Measurements from ENCODE around the gene SLC16A11. TPM values are rescaled to one million over a fixed set of nuclear protein-coding genes. Genes with fewer than 3 reads are reported as not detected.

Gene SLC16A11
- total RNA-seq, 1 donor from 2014 or later: not detected

DNA sequence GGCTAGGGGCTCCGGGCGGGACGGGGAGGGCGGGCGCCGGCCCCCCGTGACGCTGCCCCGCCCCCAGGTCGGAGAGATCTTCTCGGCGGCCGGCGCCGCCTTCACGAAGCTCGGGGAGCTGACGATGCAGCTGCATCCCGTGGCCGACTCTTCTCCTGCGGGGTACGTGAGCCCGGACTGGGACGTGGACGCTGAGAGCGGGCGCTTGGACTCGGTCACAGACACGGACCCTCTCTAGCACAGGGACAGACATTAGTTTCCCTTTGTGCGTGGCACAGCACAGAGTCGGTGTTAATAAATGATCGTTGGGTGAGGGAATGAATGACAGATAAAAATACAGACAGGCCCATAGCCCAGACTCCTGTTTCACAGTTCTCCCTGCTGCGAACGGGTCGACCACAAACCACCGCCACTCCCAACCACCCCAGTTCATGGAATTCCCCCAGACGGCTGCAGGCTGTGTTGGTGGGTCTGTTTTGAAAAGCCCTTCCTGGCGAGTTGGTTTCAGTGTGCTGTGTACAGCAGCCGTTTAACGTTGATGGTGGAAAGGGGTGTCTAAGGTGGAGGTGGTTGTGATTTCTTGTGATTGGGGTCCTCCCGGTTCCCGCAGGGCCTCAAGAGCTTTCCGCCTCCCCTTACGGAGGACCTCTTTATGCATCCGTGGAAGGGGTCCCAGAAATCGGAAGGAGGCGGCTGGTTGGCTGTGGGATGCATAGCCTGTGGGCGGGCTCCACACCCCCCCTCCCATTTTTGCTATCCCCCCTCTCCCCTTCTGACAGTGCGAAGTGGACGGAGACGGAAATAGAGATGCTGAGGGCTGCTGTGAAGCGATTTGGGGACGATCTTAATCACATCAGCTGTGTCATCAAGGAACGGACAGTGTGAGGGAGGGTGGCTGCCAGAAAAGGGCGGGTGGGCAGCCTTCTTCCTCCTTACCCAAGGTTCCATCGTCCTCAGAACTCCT lies 28.6 kb downstream of the SLC16A11 start:
- H3K4me1 Mint-ChIP-seq (ENCODE audit: low read depth, unreplicated experiment): peaks cover 32% of the 10 kb centered on the region
- peaks cover 38% of the 10 kb centered on the region for H3K4me1 ChIP-seq (ENCODE audit: insufficient read depth, low read length)
- peak overlapping the region; percentile 89 for H3K4me2 ChIP-seq (ENCODE audit: low read length)
- H3K4me3 Mint-ChIP-seq (ENCODE audit: unreplicated experiment): peak overlapping the region; percentile 89
- no peak for FAIRE-seq
- peak overlapping the region; percentile 94 for H3K9ac ChIP-seq (ENCODE audit: low read length)
- peak overlapping the region; percentile 96 for H3K27ac Mint-ChIP-seq (ENCODE audit: unreplicated experiment)
- H3K27me3 Mint-ChIP-seq (ENCODE audit: low read depth, unreplicated experiment): no peaks in the 10 kb centered on the region
- no peaks in the 10 kb centered on the region for H3K9me3 ChIP-seq (ENCODE audit: insufficient read depth, low read depth, low read length)
- H2AFZ ChIP-seq (ENCODE audit: low read depth, low read length): peak overlapping the region; percentile 72
- H3K27me3 ChIP-seq (ENCODE audit: insufficient read depth, low read length): no peaks in the 10 kb centered on the region
- H3K4me3 ChIP-seq (ENCODE audit: insufficient read depth, low read depth, low read length): peak overlapping the region; percentile 70
- no peaks in the 10 kb centered on the region for H3K36me3 ChIP-seq (ENCODE audit: insufficient read depth, low read length)
- peaks cover 37% of the 10 kb centered on the region for H3K79me2 ChIP-seq (ENCODE audit: insufficient read depth, low read length)
- H3K9me3 Mint-ChIP-seq (ENCODE audit: unreplicated experiment): no peaks in the 10 kb centered on the region
- H3K36me3 Mint-ChIP-seq (ENCODE audit: low read depth, unreplicated experiment): peaks cover 4% of the 10 kb centered on the region
- no peak for TF ChIP-seq EZH2 (IDR thresholded peaks at IDR 0.05; ENCODE audit: insufficient read depth, low read length)
- TF ChIP-seq, protein P1, sequence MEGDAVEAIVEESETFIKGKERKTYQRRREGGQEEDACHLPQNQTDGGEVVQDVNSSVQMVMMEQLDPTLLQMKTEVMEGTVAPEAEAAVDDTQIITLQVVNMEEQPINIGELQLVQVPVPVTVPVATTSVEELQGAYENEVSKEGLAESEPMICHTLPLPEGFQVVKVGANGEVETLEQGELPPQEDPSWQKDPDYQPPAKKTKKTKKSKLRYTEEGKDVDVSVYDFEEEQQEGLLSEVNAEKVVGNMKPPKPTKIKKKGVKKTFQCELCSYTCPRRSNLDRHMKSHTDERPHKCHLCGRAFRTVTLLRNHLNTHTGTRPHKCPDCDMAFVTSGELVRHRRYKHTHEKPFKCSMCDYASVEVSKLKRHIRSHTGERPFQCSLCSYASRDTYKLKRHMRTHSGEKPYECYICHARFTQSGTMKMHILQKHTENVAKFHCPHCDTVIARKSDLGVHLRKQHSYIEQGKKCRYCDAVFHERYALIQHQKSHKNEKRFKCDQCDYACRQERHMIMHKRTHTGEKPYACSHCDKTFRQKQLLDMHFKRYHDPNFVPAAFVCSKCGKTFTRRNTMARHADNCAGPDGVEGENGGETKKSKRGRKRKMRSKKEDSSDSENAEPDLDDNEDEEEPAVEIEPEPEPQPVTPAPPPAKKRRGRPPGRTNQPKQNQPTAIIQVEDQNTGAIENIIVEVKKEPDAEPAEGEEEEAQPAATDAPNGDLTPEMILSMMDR (IDR thresholded peaks at IDR 0.05; ENCODE audit: insufficient read depth, low read depth, low read length): no peak
- H3K27ac ChIP-seq (ENCODE audit: low read depth, low read length): peak overlapping the region; percentile 99
- H4K20me1 ChIP-seq (ENCODE audit: insufficient read depth, low read length): peaks cover 9% of the 10 kb centered on the region
- peak; percentile 61 for DNase-seq (ENCODE audit: low read depth)

DNA sequence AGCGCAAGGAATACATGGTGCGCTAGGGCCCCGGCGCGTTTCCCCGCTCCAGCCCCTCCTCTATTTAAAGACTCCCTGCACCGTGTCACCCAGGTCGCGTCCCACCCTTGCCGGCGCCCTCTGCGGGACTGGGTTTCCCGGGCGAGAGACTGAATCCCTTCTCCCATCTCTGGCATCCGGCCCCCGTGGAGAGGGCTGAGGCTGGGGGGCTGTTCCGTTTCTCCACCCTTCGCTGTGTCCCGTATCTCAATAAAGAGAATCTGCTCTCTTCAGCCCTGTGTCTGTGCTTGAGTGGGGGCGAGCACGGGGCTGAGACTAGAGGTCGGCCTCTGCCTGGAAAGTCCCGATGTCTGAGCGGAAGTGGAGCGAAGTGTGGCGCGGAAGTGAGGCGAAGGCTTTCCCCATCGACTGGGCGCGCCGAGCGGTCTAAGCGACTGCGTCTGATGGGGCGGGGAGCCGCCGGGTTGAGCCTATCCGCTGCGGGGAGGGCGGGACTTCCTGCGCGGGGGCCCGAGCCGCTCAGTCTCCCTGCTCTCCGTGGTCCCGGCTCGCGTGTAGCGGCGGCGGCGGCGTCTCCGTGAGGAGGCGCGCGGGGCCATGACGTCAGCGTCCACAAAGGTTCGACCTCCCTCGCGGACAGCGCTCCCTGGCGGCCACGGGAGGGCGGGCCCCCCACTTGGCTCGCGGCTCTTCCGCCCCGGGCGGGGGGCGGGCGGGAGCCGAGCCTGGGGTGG lies 29.5 kb downstream of the SLC16A11 start:
- TF ChIP-seq, protein P1 (IDR thresholded peaks at IDR 0.05; ENCODE audit: insufficient read depth, low read depth, low read length): no peak
- TF ChIP-seq EZH2 (IDR thresholded peaks at IDR 0.05; ENCODE audit: insufficient read depth, low read length): no peak
- H3K36me3 ChIP-seq (ENCODE audit: insufficient read depth, low read length): no peaks in the 10 kb centered on the region
- no peaks in the 10 kb centered on the region for H3K9me3 ChIP-seq (ENCODE audit: insufficient read depth, low read depth, low read length)
- Mint-ChIP-seq H3K27ac (ENCODE audit: unreplicated experiment) (peak overlapping the region; percentile 100), H3K4me3 (ENCODE audit: unreplicated experiment) (peak overlapping the region; percentile 98), H3K27me3 (ENCODE audit: low read depth, unreplicated experiment) (no peaks in the 10 kb centered on the region), H3K9me3 (ENCODE audit: unreplicated experiment) (no peaks in the 10 kb centered on the region), H3K36me3 (ENCODE audit: low read depth, unreplicated experiment) (peaks cover 4% of the 10 kb centered on the region), H3K4me1 (ENCODE audit: low read depth, unreplicated experiment) (peaks cover 33% of the 10 kb centered on the region)
- H4K20me1 ChIP-seq (ENCODE audit: insufficient read depth, low read length): peaks cover 17% of the 10 kb centered on the region
- H2AFZ ChIP-seq (ENCODE audit: low read depth, low read length): peak overlapping the region; percentile 73
- peaks cover 33% of the 10 kb centered on the region for H3K4me1 ChIP-seq (ENCODE audit: insufficient read depth, low read length)
- peak overlapping the region; percentile 89 for H3K4me2 ChIP-seq (ENCODE audit: low read length)
- H3K4me3 ChIP-seq (ENCODE audit: insufficient read depth, low read depth, low read length): peak overlapping the region; percentile 82
- peak overlapping the region; percentile 99 for H3K27ac ChIP-seq (ENCODE audit: low read depth, low read length)
- peak; percentile 91 for DNase-seq (ENCODE audit: low read depth)
- peak overlapping the region; percentile 94 for H3K9ac ChIP-seq (ENCODE audit: low read length)
- FAIRE-seq: no peak
- H3K79me2 ChIP-seq (ENCODE audit: insufficient read depth, low read length): peaks cover 45% of the 10 kb centered on the region
- H3K27me3 ChIP-seq (ENCODE audit: insufficient read depth, low read length): no peaks in the 10 kb centered on the region

Data from astrocyte (in vitro differentiated cells and primary cell).